OCI-M2 (cell line): ENCODE results near the gene GGTLC1.

Source experiments
- DNase-seq: peaks from one replicate; lab custom pipeline; 2025; ENCODE audit not compliant: unreplicated experiment; lab: John Stamatoyannopoulos, UW

GGTLC1 gene

DNA sequence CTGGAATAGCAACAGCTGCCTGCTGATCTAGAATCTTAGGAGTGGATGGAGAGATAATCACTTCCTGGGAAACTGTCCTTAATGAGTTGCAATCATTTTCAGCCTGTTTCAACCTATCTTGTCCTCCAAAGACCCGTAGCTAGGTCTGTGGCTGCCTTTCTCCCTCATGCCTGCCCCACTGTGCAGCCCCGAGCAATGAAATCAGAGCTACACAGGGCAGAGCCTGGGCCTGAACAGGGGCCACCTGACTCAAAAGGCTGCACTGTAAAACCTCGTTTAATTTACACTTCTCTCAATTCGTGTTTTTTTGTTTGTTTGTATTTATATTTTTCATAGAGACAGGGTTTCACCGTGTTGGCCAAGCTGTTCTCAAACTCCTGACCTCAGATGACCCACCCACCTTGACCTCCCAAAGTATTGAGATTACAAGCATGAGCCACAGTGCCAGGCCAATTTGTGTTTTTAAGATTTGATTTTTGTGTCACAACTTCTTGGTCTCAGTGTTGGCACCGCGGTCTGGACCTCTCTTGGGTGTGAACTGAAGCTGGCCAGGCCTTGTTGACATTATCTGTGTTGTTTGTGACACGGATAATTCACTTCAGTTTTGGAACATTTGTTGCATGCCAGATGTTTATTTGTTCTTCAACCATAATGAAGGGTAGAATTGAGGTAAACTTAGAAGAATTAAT lies 21.5 kb downstream of the GGTLC1 start:
- no peak for DNase-seq

DNA sequence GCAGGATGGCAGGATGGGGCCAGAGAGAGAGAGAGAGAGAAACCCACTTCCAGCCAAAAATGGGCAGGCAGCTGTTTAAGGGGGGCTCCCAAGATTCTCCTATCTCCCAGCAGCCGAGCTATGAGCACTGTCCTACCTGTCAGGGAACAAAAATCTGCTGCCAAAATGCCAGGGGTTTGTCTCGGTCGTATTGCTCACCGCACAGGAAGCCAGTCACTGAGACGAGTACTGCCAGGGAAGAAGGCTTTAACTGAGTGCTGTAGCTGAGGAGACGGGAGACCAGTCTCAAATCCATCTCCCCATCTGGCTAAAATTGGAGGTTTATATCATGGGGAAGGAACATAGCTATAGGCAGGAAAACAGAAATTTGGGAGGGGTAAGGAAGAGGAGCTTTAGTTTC lies 22.3 kb downstream of the GGTLC1 start:
- DNase-seq: no peak

DNA sequence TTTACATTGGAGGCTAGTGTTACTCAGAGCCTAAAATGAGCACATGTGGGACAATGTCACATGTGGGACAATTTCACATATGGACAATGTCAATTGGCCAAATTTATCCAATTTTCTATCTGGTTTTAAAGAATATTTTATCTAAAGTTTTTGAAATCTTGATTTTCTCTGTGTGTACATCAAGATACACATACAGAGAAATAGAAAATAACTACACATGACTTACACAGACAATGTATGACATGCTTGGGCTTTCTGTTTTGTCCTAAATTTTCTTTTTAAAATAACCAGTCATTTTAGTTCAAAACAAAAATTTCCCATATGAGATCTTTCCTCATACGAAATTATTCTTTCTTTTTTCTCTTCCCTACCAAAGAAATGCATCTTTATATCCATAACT lies 24.6 kb downstream of the GGTLC1 start:
- no peak for DNase-seq

DNA sequence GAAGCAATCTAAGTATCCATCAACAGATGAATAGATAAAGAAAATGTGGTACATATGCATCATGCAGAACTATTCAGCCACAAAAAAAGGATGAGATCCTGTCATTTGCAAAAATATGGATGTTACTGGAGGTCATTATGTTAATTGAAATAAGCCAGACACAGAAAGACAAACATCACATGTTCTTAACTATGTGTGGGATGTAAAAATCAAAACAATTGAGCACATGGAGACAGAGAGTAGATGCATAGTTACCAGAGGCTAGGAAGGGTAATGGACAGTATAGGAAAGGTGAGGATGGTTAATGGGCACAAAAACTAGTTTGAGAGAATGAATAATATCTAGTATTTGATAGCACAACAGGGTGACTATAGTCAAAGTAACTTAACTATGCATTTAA lies 26.3 kb downstream of the GGTLC1 start:
- DNase-seq: no peak

DNA sequence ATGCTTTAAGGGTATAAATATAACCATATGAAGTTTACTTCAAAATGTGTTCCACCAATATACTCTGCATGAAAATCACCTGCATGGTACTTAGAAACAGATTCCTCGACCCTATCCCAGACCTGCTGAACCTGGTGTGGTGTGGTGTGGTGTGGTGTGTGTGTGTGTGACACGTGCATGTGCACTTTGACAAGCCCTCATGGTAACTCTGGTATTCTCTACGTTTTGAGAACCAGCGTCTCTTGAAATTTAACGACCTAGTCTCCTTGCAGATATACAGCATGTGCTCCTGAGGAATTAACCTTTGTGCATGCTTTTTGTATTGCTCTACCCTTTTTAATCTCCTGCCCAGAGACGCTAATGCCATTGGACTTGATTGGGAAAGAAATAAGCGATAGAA lies 29.5 kb downstream of the GGTLC1 start:
- no peak for DNase-seq

DNA sequence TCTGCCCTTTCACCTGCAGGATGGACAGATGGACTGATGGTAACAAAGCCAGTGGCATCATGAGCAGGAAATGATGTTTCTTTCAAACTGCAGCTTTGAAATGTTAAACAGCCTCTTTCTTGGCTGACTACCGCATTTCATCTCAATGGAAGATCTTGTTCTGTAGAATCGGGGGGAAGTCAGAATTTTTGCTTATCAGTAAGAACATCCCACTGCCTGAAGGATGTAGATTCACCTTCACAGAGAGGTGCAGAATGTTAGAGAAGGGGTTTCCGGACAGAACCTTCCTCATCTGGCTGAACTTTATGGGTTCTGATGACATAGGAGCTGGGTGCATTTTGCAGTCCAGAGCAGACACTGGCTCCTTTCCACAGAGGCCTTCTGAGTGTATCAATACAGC lies 32.7 kb downstream of the GGTLC1 start:
- no peak for DNase-seq

DNA sequence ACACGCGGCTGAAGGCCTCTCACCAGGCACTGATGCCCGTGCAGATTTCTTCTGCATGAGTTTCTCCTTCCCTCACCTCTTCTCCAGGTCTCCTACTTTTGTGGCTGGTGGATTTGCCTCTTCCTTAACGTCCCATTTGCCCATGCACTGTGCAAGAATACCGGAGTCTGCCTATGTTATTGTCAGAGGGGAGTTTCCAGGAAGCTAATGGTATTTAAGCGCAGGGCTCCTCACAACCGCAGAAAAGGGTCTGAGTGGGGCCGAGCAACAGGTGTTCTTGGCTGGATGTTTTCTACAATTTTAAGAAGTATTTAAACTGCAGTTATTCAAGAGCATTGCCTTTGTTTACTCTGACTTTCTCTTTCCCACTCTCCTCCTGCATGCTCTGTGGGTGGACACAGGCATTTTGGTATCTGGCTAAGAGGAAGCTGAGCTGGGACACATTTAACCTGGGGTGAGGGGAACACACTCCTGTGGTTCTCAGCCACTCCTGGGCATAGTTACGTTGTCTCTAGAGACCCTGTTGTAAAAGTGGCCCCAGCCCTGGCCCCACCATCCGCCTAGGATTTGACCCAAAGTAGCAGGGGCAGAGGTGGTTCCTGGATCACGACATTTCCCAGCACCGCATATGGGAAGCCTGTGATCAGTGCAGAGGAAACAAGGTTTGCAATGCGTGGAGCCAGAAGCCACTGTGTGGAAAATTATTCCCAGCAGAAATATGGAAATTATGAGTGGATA lies 34.4 kb downstream of the GGTLC1 start:
- no peak for DNase-seq

DNA sequence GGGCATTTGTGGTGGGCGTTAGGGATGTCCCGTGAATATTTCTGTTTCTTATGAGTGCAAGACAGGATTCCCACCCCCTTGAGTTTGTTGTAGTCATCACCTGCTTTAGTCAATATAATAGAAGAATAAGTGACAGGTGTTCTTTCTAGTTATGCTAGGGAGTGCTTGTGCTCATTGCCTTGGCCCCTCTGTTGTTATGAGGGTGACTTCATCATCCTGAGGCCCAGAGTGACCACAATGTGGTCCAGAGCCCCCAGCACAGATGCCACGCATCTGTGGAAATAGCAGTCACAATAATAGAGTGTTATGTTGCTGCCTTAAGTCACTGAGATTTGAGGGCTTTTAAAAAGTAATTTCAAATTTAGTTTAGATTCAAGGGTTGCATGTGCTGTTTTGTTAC lies 42.4 kb downstream of the GGTLC1 start:
- DNase-seq: no peak

DNA sequence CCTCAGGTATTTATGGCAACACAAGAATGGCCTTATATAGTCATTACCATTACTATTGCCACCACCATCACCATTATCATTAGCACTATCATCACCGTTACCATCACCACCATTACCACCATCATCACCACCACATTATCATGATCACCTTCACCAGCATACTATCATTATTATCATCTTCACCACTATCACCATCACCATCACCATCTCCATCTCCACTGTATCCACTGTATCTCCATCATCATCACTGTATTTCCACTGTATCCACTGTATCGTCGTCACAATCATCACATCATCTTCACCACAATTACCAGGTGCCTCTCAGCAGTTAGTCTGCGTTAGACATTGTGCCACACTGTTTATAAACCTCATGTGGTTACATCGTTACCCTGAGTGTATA lies 45.3 kb downstream of the GGTLC1 start:
- DNase-seq: no peak

DNA sequence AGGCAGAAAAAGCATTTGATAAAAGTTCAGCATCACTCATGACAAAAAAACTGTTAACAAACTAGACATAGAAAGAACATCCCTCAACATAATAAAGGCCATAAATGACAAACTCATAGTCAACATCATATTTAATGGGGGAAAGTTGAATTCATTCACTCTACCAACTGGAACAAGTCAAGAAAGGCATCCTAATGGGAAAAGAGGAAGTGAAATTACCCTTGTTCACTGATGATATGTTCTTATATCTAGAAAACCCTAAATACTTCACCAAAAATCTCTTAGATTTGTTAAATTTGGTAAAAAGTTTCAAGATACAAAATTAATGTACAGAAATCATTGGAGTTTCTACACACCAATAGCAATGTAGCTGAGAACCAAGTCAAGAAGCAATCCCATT lies 48.9 kb downstream of the GGTLC1 start:
- no peak for DNase-seq

DNA sequence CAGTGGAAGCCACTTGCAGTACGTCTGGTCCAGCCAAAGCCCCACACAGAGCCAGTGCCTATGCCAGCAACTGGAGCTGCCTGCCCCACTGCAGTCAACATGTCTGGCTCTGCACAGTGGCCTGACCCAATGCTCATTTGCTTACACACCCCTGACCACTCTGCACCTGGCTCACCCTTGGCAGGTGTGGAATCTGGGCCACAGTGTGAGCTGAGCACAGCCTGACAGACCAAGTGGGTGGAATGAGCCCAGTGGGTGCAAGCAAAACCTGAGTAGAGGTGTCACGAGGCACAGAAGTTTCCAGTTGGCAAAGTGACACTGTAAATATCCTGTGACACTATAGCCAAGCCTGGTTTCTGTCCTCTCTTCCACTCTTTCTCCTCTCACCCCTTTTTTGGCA lies 49.5 kb downstream of the GGTLC1 start:
- DNase-seq: no peak

DNA sequence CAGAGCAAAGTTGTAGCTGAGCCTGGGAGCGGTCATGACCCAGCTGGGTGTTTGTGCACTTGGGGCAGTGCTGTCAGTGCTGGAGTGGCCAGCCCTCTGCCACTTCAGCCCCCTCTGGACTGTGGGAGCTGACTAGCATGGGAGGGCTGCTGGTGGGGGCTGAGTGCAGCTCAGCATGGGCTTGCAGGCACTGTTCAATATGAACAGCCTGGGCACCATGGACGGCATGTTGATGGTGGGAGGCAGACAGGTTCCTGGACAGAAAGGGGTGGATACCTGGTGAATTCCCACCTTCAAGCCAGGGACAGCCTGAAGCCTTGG lies 50.5 kb downstream of the GGTLC1 start:
- no peak for DNase-seq

DNA sequence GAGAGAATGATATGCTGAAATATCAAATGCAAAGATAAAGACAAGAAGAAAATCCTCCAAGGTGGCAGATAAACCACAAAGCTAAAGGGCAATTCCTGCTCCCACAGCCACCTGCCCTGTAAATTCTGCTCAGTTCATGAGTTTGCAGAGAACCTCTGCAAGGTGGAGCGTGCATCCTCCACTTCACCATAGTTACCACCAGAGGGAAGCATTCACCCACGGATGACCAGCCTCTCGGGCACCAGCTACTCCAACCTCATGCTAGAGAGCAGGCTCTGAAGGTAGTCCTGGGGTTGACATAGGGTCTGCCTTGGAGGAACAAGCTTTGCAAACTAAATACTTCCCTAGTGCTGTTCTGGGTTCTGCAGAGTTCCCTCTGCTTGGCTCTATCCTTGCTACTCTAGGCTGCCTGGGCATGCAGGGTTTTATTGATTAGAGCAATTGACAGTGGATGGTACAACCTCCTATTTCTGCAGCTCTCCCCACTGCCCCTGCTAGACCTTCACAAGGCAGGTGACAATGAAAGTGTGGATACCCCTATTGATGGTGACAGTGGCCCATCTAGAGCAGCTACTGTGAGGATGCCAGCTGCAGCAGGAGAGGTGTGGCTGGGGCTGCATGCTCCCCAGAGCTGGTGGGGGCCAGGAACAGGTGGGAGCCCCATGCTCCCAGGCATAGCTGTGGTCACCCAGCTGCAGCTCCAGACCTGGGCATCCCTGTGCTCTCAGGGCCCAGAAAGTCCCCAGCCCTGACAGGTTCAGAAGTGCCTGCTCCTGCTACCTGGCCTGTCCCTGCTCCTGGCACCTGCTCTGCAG lies 51.1 kb downstream of the GGTLC1 start:
- no peak for DNase-seq
